MM.1S (cell line): ENCODE data around the gene BBS7.

ENCODE experiments used
- DNase-seq: peaks from one replicate; pipeline ENCODE4 v3.0.0-alpha.2; 2015
- H2AFZ ChIP-seq: fragments of 300-600 bp; sonication (generic); 2 replicates; pipeline ENCODE4 v1.6.0; 2016; ENCODE audit warnings: antibody characterized with exemption, low read length
- H3F3A ChIP-seq: fragments of 300-600 bp; sonication (generic); 2 replicates; pipeline ENCODE4 v1.6.1; 2016; ENCODE audit warnings: mild to moderate bottlenecking, antibody characterized with exemption, low read length, moderate library complexity, mixed read lengths; ENCODE audit not compliant: insufficient read depth
- H3K27ac ChIP-seq: fragments of 300-600 bp; sonication (generic); 2 replicates; pipeline ENCODE4 v1.5.1; 2016; ENCODE audit warnings: mild to moderate bottlenecking, low read length
- H3K27me3 ChIP-seq: fragments of 300-600 bp; sonication (generic); replicated peaks from 2 replicates; pipeline ENCODE4 v1.6.0; 2016; ENCODE audit warnings: low read length; ENCODE audit not compliant: insufficient read depth
- H3K36me3 ChIP-seq: fragments of 300-600 bp; sonication (generic); replicated peaks from 2 replicates; pipeline ENCODE4 v1.6.1; 2016; ENCODE audit warnings: mild to moderate bottlenecking, low read length, mixed read lengths; ENCODE audit not compliant: insufficient read depth
- H3K4me1 ChIP-seq: fragments of 300-600 bp; sonication (generic); 2 replicates; pipeline ENCODE4 v1.6.1; 2016; ENCODE audit warnings: low read length, mixed read lengths
- H3K4me2 ChIP-seq: fragments of 300-600 bp; sonication (generic); 2 replicates; pipeline ENCODE4 v1.6.0; 2016; ENCODE audit warnings: low read depth, low read length
- H3K4me3 ChIP-seq: fragments of 300-600 bp; sonication (generic); 2 replicates; pipeline ENCODE4 v1.5.1; 2016; ENCODE audit warnings: low read length, mixed read lengths
- H3K79me2 ChIP-seq: fragments of 300-600 bp; sonication (generic); 2 replicates; pipeline ENCODE4 v1.6.1; 2016; ENCODE audit warnings: mixed run types, low read length, mixed read lengths
- H3K9ac ChIP-seq: fragments of 300-600 bp; sonication (generic); 2 replicates; pipeline ENCODE4 v1.6.1; 2016; ENCODE audit warnings: low read length, mixed read lengths
- H3K9me2 ChIP-seq: fragments of 300-600 bp; sonication (generic); replicated peaks from 2 replicates; pipeline ENCODE4 v1.6.1; 2016; ENCODE audit warnings: mild to moderate bottlenecking, low read length, mixed read lengths; ENCODE audit not compliant: insufficient read depth
- H3K9me3 ChIP-seq: fragments of 300-600 bp; sonication (generic); replicated peaks from 2 replicates; pipeline ENCODE4 v1.6.1; 2016; ENCODE audit warnings: mild to moderate bottlenecking, low read length, mixed read lengths; ENCODE audit not compliant: insufficient read depth
- H4K20me1 ChIP-seq: fragments of 300-600 bp; sonication (generic); 2 replicates; pipeline ENCODE4 v1.6.1; 2016; ENCODE audit warnings: mild to moderate bottlenecking, low read length, moderate library complexity, mixed read lengths; ENCODE audit not compliant: insufficient read depth
- CTCF ChIP-seq: fragments of 300-600 bp; sonication (generic); IDR thresholded peaks from 2 replicates; pipeline ENCODE4 v1.5.1; 2016; ENCODE audit warnings: antibody characterized with exemption, low read length, mixed read lengths
- EZH2 ChIP-seq: fragments of 300-600 bp; sonication (generic); optimal IDR thresholded peaks from 2 replicates; pipeline ENCODE3; 2017; ENCODE audit warnings: low read depth, mild to moderate bottlenecking, antibody characterized with exemption, low read length, mixed read lengths
- EZH2phosphoT487 ChIP-seq: fragments of 300-600 bp; sonication (generic); IDR thresholded peaks from 2 replicates; pipeline ENCODE4 v1.6.1; 2018; ENCODE audit warnings: antibody characterized with exemption, low read length

BBS7 gene

GRCh38 chr4:121796283-121796682 is 74.0 kb downstream of the BBS7 start:
- Histone ChIP-seq H3K9ac (no peak overlapping the region), H3K4me3 (no peak overlapping the region), H3K4me1 (peaks cover 17% of the 10 kb centered on the region), H4K20me1 (no peaks in the 10 kb centered on the region), H3K27me3 (no peaks in the 10 kb centered on the region), H3F3A (peaks cover 17% of the 10 kb centered on the region), H3K36me3 (no peaks in the 10 kb centered on the region), H3K27ac (no peak overlapping the region), H3K9me2 (no peaks in the 10 kb centered on the region), H3K4me2 (0 out of 2 replicates have a peak overlapping the region, but pooled peaks have one; percentile 16), H3K79me2 (peaks cover 2% of the 10 kb centered on the region), H2AFZ (0 out of 2 replicates have a peak overlapping the region, but pooled peaks have one; percentile 36), H3K9me3 (no peaks in the 10 kb centered on the region)
- TF ChIP-seq EZH2phosphoT487 (no peak), CTCF (no peak), EZH2 (no peak)
- DNase-seq: no peak

- Histone ChIP-seq H3K9ac (no peak overlapping the region), H3K79me2 (no peaks in the 10 kb centered on the region), H3K36me3 (no peaks in the 10 kb centered on the region), H3K4me1 (peaks cover 8% of the 10 kb centered on the region), H3K27me3 (no peaks in the 10 kb centered on the region), H3K9me3 (no peaks in the 10 kb centered on the region), H2AFZ (no peak overlapping the region), H4K20me1 (no peaks in the 10 kb centered on the region), H3K9me2 (no peaks in the 10 kb centered on the region), H3K4me3 (no peak overlapping the region), H3K27ac (no peak overlapping the region), H3F3A (0 out of 2 replicates have a peak, but pooled peaks cover 4% of the 10 kb centered on the region), H3K4me2 (no peak overlapping the region)
- DNase-seq: no peak
- TF ChIP-seq EZH2: no peak
- no peak for TF ChIP-seq EZH2phosphoT487
- no peak for TF ChIP-seq CTCF
Observed at GRCh38 chr4:121794505-121795188, 75.6 kb downstream of the BBS7 start.

GRCh38 chr4:121792966-121793365 is 77.3 kb downstream of the BBS7 start:
- no peak overlapping the region for H3K27ac ChIP-seq
- no peak overlapping the region for H2AFZ ChIP-seq
- DNase-seq: no peak
- TF ChIP-seq CTCF: no peak
- TF ChIP-seq EZH2phosphoT487: no peak
- no peak for TF ChIP-seq EZH2
- no peaks in the 10 kb centered on the region for H3K36me3 ChIP-seq
- no peaks in the 10 kb centered on the region for H3K79me2 ChIP-seq
- no peaks in the 10 kb centered on the region for H3F3A ChIP-seq
- H3K4me2 ChIP-seq: no peak overlapping the region
- H3K4me1 ChIP-seq: no peaks in the 10 kb centered on the region
- H3K9ac ChIP-seq: no peak overlapping the region
- no peaks in the 10 kb centered on the region for H3K27me3 ChIP-seq
- no peak overlapping the region for H3K4me3 ChIP-seq
- H3K9me2 ChIP-seq: no peaks in the 10 kb centered on the region
- H4K20me1 ChIP-seq: no peaks in the 10 kb centered on the region
- H3K9me3 ChIP-seq: no peaks in the 10 kb centered on the region
